ENCODE measurements around the gene GIT2.
"Not testable (repeated sequence)": the region's sequence is repeated elsewhere in the genome, so short reads cannot be mapped to it uniquely, and the experiment has no call there.

The GIT2 gene

GRCh38 chr12:109893261-109893995 is 102.7 kb downstream of the GIT2 start:
- H3K27ac Mint-ChIP-seq = no peak overlapping the region
- no peak overlapping the region for H3K4me3 Mint-ChIP-seq
- H3K36me3 Mint-ChIP-seq (ENCODE audit: low read depth) = no peaks in the 10 kb centered on the region
- no peaks in the 10 kb centered on the region for H3K9me3 Mint-ChIP-seq
- H3K4me1 Mint-ChIP-seq (ENCODE audit: low read depth) = peaks cover 33% of the 10 kb centered on the region
- no peaks in the 10 kb centered on the region for H3K27me3 Mint-ChIP-seq

GRCh38 chr12:109892748-109893147 is 103.4 kb downstream of the GIT2 start:
- no peak overlapping the region for H3K27ac Mint-ChIP-seq
- H3K36me3 Mint-ChIP-seq (ENCODE audit: low read depth) = no peaks in the 10 kb centered on the region
- H3K9me3 Mint-ChIP-seq = no peaks in the 10 kb centered on the region
- peaks cover 40% of the 10 kb centered on the region for H3K4me1 Mint-ChIP-seq (ENCODE audit: low read depth)
- no peaks in the 10 kb centered on the region for H3K27me3 Mint-ChIP-seq
- H3K4me3 Mint-ChIP-seq = no peak overlapping the region

GRCh38 chr12:109892165-109892715 is 103.9 kb downstream of the GIT2 start:
- no peak overlapping the region for H3K4me3 Mint-ChIP-seq
- no peak overlapping the region for H3K27ac Mint-ChIP-seq
- H3K27me3 Mint-ChIP-seq = no peaks in the 10 kb centered on the region
- H3K36me3 Mint-ChIP-seq (ENCODE audit: low read depth) = no peaks in the 10 kb centered on the region
- H3K4me1 Mint-ChIP-seq (ENCODE audit: low read depth) = peaks cover 45% of the 10 kb centered on the region
- no peaks in the 10 kb centered on the region for H3K9me3 Mint-ChIP-seq

- H3K9me3 Mint-ChIP-seq; H3K27me3 Mint-ChIP-seq; H3K27ac Mint-ChIP-seq; H3K36me3 Mint-ChIP-seq (ENCODE audit: low read depth); H3K4me3 Mint-ChIP-seq: not testable (repeated sequence)
- peaks cover 45% of the 10 kb centered on the region for H3K4me1 Mint-ChIP-seq (ENCODE audit: low read depth)
These were observed 104.4 kb downstream of the GIT2 start for GRCh38 chr12:109891731-109892130.

GRCh38 chr12:109890620-109891170 is 105.5 kb downstream of the GIT2 start:
- Mint-ChIP-seq H3K4me1 (ENCODE audit: low read depth) (peaks cover 45% of the 10 kb centered on the region), H3K9me3 (no peaks in the 10 kb centered on the region), H3K27ac (no peak overlapping the region)

GRCh38 chr12:109888179-109889020 is 107.8 kb downstream of the GIT2 start:
- Mint-ChIP-seq H3K4me1 (ENCODE audit: low read depth) (peaks cover 41% of the 10 kb centered on the region), H3K9me3 (no peaks in the 10 kb centered on the region), H3K27me3 (no peaks in the 10 kb centered on the region), H3K27ac (peak overlapping the region; percentile 92), H3K4me3 (peak overlapping the region; percentile 65), H3K36me3 (ENCODE audit: low read depth) (no peaks in the 10 kb centered on the region)

More at GRCh38 chr12:109890620-109891170, 105.5 kb downstream of the GIT2 start:
- H3K36me3 Mint-ChIP-seq (ENCODE audit: low read depth) = no peaks in the 10 kb centered on the region
- no peak overlapping the region for H3K4me3 Mint-ChIP-seq
- no peaks in the 10 kb centered on the region for H3K27me3 Mint-ChIP-seq

- no peaks in the 10 kb centered on the region for H3K36me3 Mint-ChIP-seq (ENCODE audit: low read depth)
- peaks cover 38% of the 10 kb centered on the region for H3K4me1 Mint-ChIP-seq (ENCODE audit: low read depth)
- no peak overlapping the region for H3K27ac Mint-ChIP-seq
- no peaks in the 10 kb centered on the region for H3K9me3 Mint-ChIP-seq
- H3K27me3 Mint-ChIP-seq = no peaks in the 10 kb centered on the region
- no peak overlapping the region for H3K4me3 Mint-ChIP-seq
These were observed 110.6 kb downstream of the GIT2 start for GRCh38 chr12:109885616-109886015.

GRCh38 chr12:109883461-109883860 is 112.7 kb downstream of the GIT2 start:
- H3K36me3 Mint-ChIP-seq (ENCODE audit: low read depth) = no peaks in the 10 kb centered on the region
- H3K27ac Mint-ChIP-seq = peak overlapping the region; percentile 18
- H3K27me3 Mint-ChIP-seq = no peaks in the 10 kb centered on the region
- no peaks in the 10 kb centered on the region for H3K9me3 Mint-ChIP-seq
- peaks cover 37% of the 10 kb centered on the region for H3K4me1 Mint-ChIP-seq (ENCODE audit: low read depth)
- H3K4me3 Mint-ChIP-seq = no peak overlapping the region

GRCh38 chr12:109881752-109882151 is 114.4 kb downstream of the GIT2 start:
- Mint-ChIP-seq H3K27ac (no peak overlapping the region), H3K27me3 (no peaks in the 10 kb centered on the region), H3K4me3 (no peak overlapping the region), H3K4me1 (ENCODE audit: low read depth) (peaks cover 32% of the 10 kb centered on the region), H3K36me3 (ENCODE audit: low read depth) (no peaks in the 10 kb centered on the region), H3K9me3 (no peaks in the 10 kb centered on the region)

GRCh38 chr12:109880938-109881337 is 115.2 kb downstream of the GIT2 start:
- H3K4me3 Mint-ChIP-seq = peak overlapping the region; percentile 82
- H3K9me3 Mint-ChIP-seq = no peaks in the 10 kb centered on the region
- H3K36me3 Mint-ChIP-seq (ENCODE audit: low read depth) = no peaks in the 10 kb centered on the region
- no peaks in the 10 kb centered on the region for H3K27me3 Mint-ChIP-seq
- H3K4me1 Mint-ChIP-seq (ENCODE audit: low read depth) = peaks cover 37% of the 10 kb centered on the region
- H3K27ac Mint-ChIP-seq = peak overlapping the region; percentile 74

- Mint-ChIP-seq H3K36me3 (ENCODE audit: low read depth) (no peaks in the 10 kb centered on the region), H3K27me3 (no peaks in the 10 kb centered on the region), H3K4me1 (ENCODE audit: low read depth) (peaks cover 43% of the 10 kb centered on the region), H3K9me3 (no peaks in the 10 kb centered on the region), H3K4me3 (peak within 1 kb of the TSS; percentile 93), H3K27ac (peak within 1 kb of the TSS; percentile 93)
These were observed 115.9 kb downstream of the GIT2 start, which contains the start of gene GLTP for GRCh38 chr12:109880043-109880931. TSS of gene GLTP (minus strand) at chr12:109880541. CDS start at chr12:109880374, 167 bp downstream.

Measured in stimulated activated naive CD8-positive, alpha-beta T cell treated with anti-CD3 and anti-CD28 coated beads, Interleukin-15, Interleukin-2, amounts not matched to agents 100 ng/mL and 50 ng/mL, for 24 hours (primary cell).